Measurements from ENCODE around the gene CTDNEP1.

GRCh38 chr17:7239091-7240027, 12.2 kb downstream of the CTDNEP1 start, which contains the start of gene PHF23:
- TF ChIP-seq CTCF (IDR thresholded peaks at IDR 0.05) (no peak), POLR2A (IDR thresholded peaks at IDR 0.05) (peak; percentile 61 to 84)

Measured in sigmoid colon (tissue), 3 donors.